ENCODE results near the gene EPS15.
A peak's percentile ranks its signal among the peaks of the same experiment; 100 is the strongest.

EPS15 gene

GRCh38 chr1:51314974-51315373 lies 204.1 kb downstream of the EPS15 start:
- Histone ChIP-seq H3K4me2 (ENCODE audit: low read depth, low read length, poor library complexity, severe bottlenecking) (peak overlapping the region; percentile 45), H3K9me2 (replicated peaks; ENCODE audit: low read depth, low read length) (no peaks in the 10 kb centered on the region), H3K9me3 (ENCODE audit: insufficient read depth, low read depth, low read length) (no peaks in the 10 kb centered on the region), H4K20me1 (ENCODE audit: insufficient read depth, low read length, poor library complexity, severe bottlenecking) (no peaks in the 10 kb centered on the region), H3K4me3 (ENCODE audit: low read length, poor library complexity, severe bottlenecking) (no peak overlapping the region), H3F3A (ENCODE audit: low read depth) (no peaks in the 10 kb centered on the region), H3K9ac (ENCODE audit: low read depth, low read length, poor library complexity, severe bottlenecking) (peak overlapping the region; percentile 43), H3K79me2 (ENCODE audit: insufficient read depth, low read length) (no peaks in the 10 kb centered on the region), H3K4me1 (ENCODE audit: insufficient read depth, low read length, poor library complexity, severe bottlenecking) (peaks cover 46% of the 10 kb centered on the region), H3K36me3 (ENCODE audit: insufficient read depth, low read length) (no peaks in the 10 kb centered on the region), H2AFZ (ENCODE audit: low read length) (0 out of 2 replicates have a peak overlapping the region, but pooled peaks have one; percentile 82), H3K27me3 (ENCODE audit: insufficient read depth, low read length, poor library complexity, severe bottlenecking) (no peaks in the 10 kb centered on the region)
- TF ChIP-seq CTCF (conservative IDR thresholded peaks at IDR 0.05; ENCODE audit: low read length) = no peak
- TF ChIP-seq EZH2phosphoT487 (IDR thresholded peaks at IDR 0.05; ENCODE audit: borderline replicate concordance) = no peak

- no peaks in the 10 kb centered on the region for H3K9me3 ChIP-seq (ENCODE audit: insufficient read depth, low read depth, low read length)
- no peaks in the 10 kb centered on the region for H3K27me3 ChIP-seq (ENCODE audit: insufficient read depth, low read length, poor library complexity, severe bottlenecking)
- H4K20me1 ChIP-seq (ENCODE audit: insufficient read depth, low read length, poor library complexity, severe bottlenecking) = no peaks in the 10 kb centered on the region
- H3K4me2 ChIP-seq (ENCODE audit: low read depth, low read length, poor library complexity, severe bottlenecking) = peak overlapping the region; percentile 45
- H3K36me3 ChIP-seq (ENCODE audit: insufficient read depth, low read length) = no peaks in the 10 kb centered on the region
- H2AFZ ChIP-seq (ENCODE audit: low read length) = peak overlapping the region; percentile 82
- H3K79me2 ChIP-seq (ENCODE audit: insufficient read depth, low read length) = no peaks in the 10 kb centered on the region
- H3F3A ChIP-seq (ENCODE audit: low read depth) = no peaks in the 10 kb centered on the region
- peaks cover 46% of the 10 kb centered on the region for H3K4me1 ChIP-seq (ENCODE audit: insufficient read depth, low read length, poor library complexity, severe bottlenecking)
- H3K9me2 ChIP-seq (replicated peaks; ENCODE audit: low read depth, low read length) = no peaks in the 10 kb centered on the region
- TF ChIP-seq EZH2phosphoT487 (IDR thresholded peaks at IDR 0.05; ENCODE audit: borderline replicate concordance) (no peak), CTCF (conservative IDR thresholded peaks at IDR 0.05; ENCODE audit: low read length) (no peak)
- H3K9ac ChIP-seq (ENCODE audit: low read depth, low read length, poor library complexity, severe bottlenecking) = peak overlapping the region; percentile 43
- H3K4me3 ChIP-seq (ENCODE audit: low read length, poor library complexity, severe bottlenecking) = no peak overlapping the region
Observed at GRCh38 chr1:51313961-51314777, 204.9 kb downstream of the EPS15 start.

- TF ChIP-seq CTCF (conservative IDR thresholded peaks at IDR 0.05; ENCODE audit: low read length) (peak; percentile 57), EZH2phosphoT487 (IDR thresholded peaks at IDR 0.05; ENCODE audit: borderline replicate concordance) (no peak)
- no peaks in the 10 kb centered on the region for H3K9me3 ChIP-seq (ENCODE audit: insufficient read depth, low read depth, low read length)
- peak overlapping the region; percentile 43 for H3K9ac ChIP-seq (ENCODE audit: low read depth, low read length, poor library complexity, severe bottlenecking)
- no peaks in the 10 kb centered on the region for H3K79me2 ChIP-seq (ENCODE audit: insufficient read depth, low read length)
- H3K4me1 ChIP-seq (ENCODE audit: insufficient read depth, low read length, poor library complexity, severe bottlenecking) = peaks cover 46% of the 10 kb centered on the region
- H3K9me2 ChIP-seq (replicated peaks; ENCODE audit: low read depth, low read length) = no peaks in the 10 kb centered on the region
- H3K4me2 ChIP-seq (ENCODE audit: low read depth, low read length, poor library complexity, severe bottlenecking) = no peak overlapping the region
- H3F3A ChIP-seq (ENCODE audit: low read depth) = no peaks in the 10 kb centered on the region
- no peaks in the 10 kb centered on the region for H3K36me3 ChIP-seq (ENCODE audit: insufficient read depth, low read length)
- no peaks in the 10 kb centered on the region for H3K27me3 ChIP-seq (ENCODE audit: insufficient read depth, low read length, poor library complexity, severe bottlenecking)
- H2AFZ ChIP-seq (ENCODE audit: low read length) = 0 out of 2 replicates have a peak overlapping the region, but pooled peaks have one; percentile 36
- H3K4me3 ChIP-seq (ENCODE audit: low read length, poor library complexity, severe bottlenecking) = no peak overlapping the region
- H4K20me1 ChIP-seq (ENCODE audit: insufficient read depth, low read length, poor library complexity, severe bottlenecking) = no peaks in the 10 kb centered on the region
Observed at GRCh38 chr1:51313268-51313852, 205.7 kb downstream of the EPS15 start.

Measured in Loucy (cell line).